HG03558 (cell line): Measurements from ENCODE around the gene CENPM.

Experiments used
- ATAC-seq: cut with Tn5 transposase; IDR thresholded peaks from one replicate; pipeline ENCODE4 v1.9.1; 2021; ENCODE audit warnings: moderate number of reproducible peaks; ENCODE audit not compliant: unreplicated experiment; ENCODE audit errors: extremely low read depth

CENPM gene

DNA sequence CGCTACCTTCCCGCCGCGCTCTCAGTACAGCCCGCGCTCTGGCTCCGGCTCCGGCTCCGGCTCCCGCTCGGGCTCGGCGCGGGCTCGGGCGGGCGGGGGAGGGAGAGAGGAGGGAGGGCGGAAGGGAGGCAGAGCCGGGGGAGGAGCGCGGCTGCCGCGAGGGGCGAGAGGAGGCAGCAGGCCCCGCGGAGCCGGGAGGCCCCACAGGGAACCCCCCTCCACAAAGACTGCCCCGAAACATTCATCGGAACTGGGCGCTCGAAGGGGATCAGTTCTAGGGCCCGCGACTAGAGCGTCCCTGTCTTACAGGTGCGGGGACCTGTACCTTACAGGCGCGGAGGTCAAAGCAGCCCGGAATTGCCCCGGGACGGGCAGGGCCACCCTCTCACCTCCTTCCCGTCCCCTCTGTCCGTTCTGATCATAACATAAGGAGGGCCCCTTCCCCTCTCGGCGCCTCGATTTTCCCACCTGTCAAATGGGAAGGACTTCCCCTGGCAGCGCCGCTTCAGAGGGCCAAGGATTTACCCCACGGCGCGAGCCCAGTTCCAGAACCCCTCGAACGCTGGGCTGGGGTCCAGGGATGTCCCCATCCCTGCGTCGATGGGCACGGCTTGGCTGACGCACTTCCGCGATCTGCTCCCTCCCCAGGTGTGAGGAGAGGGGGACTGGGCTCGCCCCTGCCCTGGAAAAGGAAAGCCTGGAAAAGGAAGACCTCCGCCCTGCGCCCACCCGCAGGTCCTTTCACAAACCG lies 31.7 kb downstream of the CENPM start, which contains the start of gene SHISA8:
SHISA8 (minus strand) TSS at position 40 of the 751 bp plus-strand sequence. CDS start 407 bp downstream, outside the sequence.
- no peak for ATAC-seq

DNA sequence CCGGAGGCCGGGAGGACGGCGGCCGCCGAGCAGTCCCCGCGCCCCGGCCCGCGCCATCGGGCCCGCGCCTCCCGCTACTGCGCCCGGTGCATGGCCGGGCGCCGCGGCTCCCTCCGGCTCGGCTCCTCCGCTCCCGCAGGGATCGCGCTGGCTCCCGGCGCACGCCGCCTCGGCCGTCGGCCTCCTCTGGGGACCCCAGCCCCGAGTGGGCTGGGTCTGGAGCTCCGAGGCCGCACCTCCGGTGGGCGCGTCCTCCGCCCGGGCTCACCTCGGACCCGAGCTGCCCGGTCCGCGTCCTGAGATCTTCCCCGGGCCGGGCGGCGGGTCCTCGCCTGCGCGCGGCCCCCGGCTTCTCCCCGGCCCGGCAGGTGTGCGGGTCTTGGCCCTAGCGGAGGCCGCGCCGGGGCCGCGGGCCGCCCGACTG lies 32.3 kb downstream of the CENPM start:
- ATAC-seq: no peak

DNA sequence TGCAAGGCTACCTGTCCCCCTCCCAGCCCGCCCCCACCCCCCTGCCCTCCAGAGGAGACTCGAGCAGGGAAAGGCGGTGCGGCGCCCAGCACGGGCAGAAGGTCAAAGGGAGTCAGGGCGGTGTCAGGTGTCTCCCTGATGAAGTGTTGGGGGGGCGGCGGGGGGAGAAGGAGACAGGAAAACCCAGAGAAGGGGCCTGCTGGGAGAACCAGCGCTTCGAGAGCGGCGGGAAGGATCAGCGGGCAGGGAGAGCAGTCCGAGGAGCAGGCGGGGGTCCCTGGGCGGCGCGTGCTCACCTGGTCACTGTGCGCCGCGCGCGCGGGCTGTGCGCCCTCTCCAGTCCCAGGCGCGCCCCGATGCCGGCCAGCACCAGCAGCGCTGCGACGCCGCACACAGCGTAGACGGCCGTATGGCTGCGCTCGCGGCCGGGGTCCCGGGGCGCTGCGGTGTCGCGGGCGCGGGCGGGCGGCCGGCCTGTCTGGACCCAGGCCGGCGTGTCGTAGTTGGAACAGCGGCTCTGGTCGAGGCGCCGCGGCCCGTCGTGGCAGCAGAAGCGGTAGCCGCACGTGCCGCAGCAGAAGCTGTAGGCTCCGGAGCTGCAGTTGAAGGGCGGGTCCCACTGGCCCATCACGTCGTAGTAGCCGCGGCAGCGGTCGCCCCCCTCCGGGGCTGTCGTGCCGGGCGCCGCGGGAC lies 33.0 kb downstream of the CENPM start:
- ATAC-seq: no peak

DNA sequence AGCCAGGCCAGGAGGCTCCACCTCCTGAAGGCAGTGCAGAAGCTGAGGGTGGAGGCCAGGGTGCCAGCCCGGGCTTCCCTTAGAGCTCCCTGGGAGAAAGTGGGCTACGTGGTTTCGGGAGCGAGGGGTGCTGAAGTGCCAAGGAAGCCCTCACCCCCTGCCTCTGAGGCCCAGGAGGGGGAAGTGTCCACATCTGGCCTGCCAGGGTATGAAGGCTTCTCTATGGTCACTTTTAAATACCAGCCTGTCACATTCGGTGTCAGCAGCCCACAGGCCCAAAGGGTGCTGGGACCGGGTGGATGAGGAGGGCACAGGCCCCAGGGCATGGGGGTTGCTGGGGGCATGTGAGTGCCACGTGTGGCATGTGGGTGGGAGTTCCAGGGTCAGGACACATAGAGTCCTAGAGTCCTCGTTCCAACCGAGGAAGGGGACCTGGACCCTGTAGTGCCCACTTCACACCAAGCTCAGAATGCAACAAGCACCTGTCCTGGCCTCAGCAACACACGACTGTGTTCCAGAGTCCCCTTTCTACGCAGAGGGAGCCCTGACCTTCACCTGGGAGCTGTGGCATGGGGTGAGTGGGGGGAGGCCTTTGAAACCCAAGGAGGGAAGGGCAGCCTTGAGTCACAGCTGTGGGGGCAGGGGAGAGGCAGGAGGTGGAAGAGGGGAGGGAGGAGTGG lies 33.8 kb downstream of the CENPM start:
- no peak for ATAC-seq

DNA sequence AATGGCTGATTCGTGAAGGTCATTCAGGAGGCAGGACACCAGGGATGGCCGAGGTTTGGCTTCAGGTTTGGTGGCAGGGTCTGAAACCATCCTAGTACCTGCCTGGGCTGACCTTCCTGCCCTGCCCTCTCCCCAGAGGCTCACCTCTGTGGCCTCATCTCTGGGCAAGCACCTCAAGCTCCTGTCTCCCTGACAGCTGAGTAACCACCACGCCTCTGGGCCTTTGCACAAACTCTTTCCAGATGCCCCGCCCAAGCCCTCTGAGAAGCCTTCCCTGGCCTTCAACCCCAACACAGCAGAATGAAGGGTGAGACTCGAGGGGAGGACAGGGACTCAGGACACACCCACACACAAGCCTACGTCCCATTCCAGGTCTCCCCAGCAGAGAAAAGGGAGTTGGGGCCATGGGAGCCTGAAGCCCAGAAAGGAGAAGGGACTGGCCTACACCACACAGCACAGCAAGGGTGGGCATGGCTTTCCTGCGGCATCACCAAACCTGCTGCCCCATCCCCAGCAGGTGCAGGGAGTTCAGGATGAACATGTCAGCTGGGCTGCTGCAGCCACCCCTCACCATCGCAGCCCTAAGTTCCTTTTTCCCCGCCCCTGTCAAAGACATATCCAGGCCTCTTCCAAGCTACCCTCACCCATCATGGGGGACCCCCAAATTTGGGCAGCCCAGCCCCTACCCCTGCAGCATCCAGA lies 34.5 kb downstream of the CENPM start:
- no peak for ATAC-seq

DNA sequence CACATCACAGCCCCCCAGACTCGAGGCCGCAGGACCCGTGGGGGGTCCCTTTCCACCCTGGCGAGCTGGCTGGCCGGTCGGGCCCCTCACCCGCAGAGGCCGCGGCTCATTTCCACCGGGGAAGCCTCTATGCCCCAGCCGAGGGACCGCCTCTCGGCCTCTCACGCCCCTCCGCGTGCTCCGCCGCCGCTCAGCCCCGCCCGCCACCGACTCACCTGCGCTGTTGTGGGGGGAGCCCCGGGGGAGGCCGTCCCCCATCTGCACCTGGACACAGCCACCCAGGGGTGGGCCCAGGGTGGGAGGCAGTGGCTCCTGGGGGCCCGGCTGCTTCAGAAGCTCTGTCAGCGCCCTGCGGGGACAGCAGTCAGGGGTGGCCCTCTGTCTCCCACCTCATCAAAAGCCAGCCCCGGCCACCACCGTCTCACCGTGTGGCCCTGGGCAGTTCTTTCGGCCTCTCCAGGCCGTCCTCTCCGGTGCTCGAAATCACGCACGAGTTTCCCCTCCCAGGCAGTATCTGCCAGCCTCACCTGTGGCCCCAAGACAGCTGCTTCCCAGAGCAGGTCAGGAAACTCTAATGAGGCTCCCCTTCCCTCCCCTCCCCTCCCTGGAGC lies 35.8 kb downstream of the CENPM start:
- no peak for ATAC-seq

DNA sequence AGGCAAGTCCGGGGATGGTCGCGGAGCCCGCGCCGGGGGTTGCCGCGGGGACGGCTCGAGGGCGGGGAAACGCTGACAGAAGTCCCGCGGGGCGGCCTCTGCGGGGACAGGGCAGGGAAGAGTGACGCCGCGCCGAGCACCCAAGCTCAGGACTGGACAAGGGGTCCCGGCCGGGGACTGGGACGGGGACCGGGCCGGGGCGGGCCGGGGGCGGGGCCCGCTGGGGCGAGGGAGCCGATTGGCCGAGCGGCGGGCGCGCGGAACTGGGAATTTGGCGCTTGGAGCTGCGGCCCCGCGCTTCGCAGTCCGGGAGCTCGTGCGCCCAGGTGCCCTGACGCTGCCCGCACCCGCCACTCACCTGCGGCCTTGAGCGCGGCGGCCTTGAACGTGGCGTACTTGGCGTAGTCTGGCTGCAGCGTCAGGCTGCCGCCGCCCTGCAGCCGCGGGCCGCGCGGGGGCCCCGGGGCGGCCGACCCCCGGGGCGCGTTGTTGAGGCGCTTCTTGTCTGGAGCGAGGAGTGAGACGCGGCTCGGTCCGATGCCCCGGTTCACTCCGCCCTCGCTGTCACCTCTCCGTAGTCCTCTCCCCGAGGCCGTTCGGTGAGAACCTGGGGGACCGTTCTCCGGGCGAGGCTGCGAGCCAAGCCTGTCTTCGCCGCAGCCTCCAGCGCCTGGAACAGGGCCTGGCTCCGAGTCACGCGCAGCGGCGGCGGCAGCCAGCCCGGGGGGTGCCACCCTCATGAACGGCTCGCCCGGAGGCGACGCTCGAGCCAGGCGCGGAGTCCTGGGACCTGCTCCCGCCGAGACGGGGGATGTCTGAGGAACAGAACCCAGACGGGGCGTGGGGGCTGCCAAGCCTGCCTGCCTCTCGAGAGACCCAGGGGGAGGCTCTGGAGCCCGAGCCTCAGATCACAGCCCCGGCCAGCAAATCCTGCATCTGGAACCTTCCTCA lies 36.6 kb downstream of the CENPM start:
- ATAC-seq: no peak

DNA sequence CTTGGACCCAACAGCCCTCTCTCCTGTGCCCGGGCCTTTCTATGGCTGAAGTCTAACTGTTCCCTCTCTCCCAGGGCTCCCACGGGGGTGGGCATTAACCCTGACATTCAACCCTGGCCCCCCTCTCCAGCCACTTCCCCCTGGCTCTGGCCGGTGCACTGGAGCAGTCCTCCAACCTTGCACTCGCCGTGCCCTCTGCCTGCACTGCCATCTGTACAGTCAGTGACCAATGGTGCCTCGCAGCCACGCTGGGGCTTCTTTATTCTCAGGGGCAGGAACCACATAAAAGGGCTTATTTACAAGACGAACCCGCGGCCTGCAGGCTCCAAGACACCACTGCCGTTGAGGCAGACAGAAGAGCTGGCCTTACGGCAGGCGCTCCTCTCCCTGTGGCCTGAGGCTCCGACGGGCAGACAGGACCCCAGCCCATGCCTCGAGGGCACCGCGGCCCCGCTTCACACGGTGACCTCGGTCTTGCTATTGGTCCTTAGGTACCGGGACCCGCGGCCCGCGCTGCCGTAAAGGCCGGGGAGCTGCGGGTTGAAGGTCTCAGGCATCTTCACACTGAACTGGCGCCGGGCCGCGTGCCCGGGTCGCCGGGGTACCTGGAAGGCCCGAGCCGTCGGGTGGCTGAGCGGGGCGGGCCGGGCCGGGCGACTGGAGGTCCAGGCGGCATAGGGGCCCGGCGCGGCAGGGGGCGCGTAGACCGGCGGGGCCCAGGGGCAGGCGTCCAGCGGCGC lies 37.5 kb downstream of the CENPM start:
- no peak for ATAC-seq

DNA sequence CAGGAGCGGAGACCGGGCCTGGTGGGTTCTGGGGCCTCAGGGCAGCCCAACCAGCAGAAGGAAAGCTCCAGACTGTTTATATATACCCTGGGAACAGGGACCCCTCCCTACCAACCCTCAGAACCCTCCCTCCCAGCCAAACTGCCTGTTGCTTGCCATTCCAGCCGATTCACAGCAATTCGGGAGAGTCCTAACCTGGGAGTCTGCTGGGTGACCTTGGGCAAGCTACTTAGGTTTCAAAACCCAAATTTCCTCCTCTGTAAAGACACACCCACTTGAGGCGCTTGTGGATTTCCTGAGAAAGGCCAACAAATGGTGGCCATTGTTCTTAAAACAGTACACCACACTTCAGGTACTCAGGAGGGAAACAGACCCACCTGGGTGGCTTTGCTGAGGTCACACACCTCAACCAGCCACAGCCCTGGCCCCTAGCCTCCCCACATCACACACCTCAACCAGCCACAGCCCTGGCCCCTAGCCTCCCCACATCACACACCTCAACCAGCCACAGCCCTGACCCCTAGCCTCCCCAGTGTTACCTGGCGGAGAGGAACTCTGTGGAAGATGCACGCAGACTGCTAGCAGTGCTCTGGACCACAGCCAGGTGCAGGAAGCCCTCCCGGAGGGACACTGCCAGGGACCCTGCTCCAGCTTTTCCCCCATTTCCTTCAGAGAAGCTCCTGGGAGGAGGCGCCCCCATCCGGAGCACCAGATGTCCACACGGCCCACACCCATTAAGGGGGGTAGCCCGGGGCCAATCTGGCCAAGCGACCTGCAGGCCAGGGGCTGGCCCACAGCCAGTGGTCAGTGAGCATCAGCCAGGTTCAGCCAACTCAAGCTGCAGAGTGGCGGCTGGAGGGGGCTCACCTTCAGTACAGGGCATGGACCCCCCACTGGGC lies 38.3 kb downstream of the CENPM start:
- no peak for ATAC-seq

DNA sequence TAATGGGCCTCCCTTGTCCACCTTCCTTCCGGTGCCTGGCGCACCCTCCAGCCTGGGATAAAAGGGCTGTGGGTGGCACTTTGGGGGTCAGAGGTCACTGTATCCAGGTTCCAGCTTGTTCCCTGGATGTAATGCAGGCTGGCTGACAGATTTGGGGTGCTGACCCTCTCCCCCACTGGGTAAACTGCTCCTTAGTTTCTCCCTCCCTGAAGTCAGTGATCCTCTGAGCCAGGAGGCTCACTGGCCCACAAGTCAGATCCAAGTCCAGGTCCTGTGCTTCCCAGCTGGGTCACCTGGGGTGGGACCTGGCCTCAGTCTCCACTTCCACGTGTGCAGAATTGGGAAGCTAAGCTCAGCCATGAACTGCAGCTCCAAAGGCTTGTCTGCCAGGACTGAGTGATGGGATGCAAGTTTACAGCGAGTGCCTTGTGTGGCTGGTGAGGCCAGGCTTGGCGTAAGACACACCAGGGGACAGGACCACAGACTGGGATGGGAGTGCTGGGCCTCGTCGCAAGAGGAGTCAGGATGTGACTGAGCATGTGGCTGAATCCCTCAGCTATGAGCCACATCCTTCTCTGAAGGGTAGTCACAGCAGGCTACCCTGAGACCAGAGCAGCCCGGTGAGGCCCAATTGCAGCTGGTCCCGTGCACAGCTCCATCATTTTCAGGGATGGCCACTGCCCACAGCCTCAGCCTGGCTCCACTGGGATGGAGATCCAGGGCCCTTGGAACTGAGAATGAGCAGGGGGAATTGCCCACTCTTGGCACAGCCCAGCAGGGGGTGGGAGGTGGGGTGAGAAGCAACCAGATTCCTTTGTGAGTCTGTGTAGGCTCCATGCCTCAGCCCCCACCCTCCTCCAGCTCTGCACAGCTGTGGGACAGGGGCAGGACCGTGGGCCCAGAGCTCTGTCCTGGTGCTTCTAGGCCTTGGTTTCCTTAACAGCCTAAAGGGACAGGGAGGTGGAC lies 39.2 kb downstream of the CENPM start:
- ATAC-seq: no peak

DNA sequence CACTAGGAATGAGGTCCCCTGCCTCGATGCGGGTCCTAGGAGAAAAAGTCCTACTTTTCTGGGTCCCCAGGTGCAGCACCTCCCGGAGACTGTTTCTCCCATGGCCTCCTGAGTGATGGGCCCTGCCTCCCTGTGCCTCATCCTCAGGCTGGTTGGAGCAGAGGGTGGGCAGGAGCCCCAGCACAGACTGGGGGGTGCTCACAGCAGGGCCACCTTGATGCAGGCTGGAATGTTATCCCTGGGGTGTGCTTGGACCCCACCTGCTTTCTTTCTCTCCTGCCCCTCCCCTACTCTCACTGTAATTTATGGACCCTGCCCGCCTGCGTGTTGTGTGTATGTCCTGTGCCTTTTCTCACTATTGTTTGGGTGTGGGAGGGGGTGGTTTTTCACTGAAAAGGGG lies 40.1 kb downstream of the CENPM start:
- no peak for ATAC-seq

DNA sequence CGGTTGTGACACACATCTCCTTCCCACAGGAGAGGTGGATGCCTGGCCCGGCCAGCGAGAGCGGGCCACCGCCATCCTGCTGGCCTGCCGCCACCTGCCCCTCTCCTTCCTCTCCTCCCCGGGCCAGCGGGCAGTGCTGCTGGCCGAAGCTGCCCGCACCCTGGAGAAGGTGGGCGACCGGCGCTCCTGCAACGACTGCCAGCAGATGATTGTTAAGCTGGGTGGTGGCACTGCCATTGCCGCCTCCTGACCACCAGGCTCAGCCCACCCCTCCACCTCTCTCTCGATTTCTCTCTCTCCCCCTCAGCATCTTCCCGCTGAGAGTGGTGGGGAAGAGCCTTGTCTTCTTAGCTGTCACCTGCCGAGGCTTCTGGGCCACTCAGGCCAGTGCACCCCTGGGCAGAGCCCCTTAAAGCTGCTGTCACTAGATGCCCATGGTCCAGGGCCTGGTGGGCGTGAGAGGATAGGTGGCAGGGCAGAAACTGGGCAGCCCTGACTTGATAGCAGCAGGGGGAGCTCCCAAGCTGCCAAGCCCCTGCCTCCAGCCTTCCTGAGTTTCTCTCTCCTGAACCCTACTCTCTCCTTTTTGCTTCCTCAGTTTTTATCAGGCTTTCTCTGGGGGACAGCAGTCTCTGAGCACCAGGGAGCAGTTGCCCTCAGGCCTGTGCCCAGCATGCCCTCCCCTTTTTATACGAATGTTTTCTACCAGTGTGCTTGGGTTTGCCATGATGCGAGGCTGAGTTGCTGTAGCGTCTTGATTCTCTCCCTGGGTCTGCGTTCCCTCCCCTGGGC lies 41.3 kb downstream of the CENPM start:
- ATAC-seq: no peak

DNA sequence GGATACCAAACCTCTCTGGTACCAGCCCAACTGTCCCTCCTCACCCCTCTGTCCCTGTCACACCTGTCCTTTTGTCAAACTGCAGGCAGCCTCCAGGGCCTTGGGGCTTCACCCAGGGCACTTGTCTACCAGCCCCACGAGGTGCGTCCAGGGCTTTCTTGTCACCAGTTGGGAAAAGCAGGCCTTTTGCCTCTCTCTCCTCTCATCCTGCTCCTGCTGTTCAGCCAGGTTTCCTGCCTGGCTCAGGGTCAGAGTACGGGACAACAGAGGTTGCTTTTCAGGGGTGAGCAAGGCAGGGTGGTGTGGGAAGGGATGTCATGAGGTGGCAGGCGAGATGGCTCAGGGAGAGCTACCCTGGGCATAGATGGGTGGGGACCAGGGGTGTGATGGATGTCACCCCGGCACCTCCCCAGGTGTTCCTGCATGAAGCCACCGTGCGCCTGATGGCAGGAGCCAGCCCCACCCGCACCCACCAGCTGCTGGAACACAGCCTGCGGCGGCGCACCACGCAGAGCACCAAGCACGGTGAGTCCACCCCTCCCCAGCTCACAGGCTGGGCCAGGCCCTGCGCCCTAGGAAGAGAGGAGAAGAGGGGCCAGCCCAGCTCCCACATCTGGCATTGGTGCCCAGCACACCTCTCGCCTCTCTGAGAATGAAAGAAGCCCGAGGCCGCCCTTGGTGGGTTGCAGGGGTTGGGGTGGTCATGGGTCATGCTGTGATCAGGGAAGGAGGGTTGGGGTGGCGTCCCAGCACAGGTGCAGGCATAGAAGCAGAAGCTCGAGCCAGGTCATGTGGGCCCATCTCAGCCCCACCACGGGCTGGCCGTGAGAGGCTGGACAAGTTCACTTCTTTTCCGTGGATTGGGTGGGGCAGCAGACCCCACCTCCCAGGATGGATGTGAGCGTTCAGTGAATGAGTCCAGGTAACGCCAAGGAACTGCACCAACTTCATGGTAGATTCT lies 42.2 kb downstream of the CENPM start:
- ATAC-seq: no peak

DNA sequence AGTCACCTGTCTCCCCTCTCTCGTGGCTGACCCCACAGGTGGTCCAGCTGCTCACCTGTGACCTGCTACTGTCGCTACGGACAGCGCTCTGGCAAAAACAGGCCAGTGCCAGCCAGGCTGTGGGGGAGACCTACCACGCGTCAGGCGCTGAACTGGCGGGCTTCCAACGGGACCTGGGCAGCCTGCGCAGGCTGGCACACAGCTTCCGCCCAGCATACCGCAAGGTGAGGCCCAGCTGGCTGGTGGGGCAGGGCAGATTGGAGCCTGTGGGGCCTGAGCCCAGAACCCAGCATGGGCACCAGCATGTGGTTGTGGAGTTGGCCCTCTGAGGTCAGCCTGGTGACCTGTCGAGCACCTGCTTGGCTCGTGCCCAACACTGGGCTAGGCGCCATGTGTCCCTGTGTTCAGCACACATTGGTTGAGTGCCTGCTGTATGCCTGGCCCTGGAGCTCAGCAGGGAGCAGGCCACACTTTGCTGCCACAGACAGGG lies 44.0 kb downstream of the CENPM start:
- no peak for ATAC-seq
